Measurements from ENCODE around the gene SPATA20.
A peak's percentile ranks its signal among the peaks of the same experiment; 100 is the strongest.

The SPATA20 gene

DNA sequence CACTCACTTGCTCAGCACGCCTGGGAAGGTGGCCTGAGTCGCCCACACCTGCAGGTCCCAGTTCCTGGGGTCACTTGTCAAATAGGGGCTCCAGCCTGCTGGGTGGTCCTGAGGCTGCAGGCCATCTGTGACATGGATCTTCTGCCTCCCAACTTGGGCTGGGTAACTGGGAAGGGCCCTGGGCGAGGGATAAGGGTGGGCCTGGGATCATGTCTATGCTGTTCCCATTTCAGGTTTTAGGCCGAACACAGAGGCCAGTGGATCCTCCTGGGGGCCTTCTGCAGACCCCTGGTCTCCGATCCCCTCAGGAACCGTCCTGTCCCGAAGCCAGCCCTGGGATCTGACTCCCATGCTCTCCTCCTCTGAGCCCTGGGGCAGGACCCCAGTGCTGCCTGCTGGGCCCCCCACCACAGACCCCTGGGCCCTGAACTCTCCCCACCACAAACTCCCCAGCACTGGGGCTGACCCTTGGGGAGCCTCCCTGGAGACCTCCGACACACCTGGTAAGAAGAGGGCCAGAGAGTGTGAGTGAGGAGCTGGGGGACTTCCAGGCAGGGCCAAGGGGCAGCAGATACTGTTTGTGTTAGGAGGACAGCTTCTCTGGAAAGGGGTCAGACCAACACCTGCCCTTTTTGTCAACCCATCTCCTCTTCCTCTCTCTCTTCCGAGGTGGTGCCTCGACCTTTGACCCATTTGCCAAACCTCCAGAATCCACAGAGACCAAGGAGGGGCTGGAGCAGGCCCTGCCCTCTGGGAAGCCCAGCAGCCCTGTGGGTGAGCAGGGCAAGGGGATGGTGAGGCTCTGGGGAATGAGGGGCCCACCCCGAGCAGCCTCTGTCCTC is 6.2 kb upstream of the SPATA20 start:
- no peak for DNase-seq

DNA sequence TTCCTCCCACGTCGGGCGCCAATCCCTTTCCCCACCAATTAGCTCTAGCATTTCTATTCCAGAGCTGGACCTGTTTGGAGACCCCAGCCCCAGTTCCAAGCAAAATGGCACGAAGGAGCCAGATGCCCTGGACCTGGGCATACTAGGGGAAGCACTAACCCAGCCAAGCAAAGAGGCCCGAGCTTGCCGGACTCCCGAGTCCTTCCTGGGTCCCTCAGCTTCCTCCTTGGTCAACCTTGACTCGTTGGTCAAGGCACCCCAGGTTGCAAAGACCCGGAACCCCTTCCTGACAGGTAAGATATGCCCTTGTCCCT is 5.6 kb upstream of the SPATA20 start:
- DNase-seq = no peak

- DNase-seq = peak; percentile 61
Measured at GRCh38 chr17:50541716-50542688, 5.0 kb upstream of the SPATA20 start.

GRCh38 chr17:50542795-50543774 is 3.9 kb upstream of the SPATA20 start:
- no peak for DNase-seq

DNA sequence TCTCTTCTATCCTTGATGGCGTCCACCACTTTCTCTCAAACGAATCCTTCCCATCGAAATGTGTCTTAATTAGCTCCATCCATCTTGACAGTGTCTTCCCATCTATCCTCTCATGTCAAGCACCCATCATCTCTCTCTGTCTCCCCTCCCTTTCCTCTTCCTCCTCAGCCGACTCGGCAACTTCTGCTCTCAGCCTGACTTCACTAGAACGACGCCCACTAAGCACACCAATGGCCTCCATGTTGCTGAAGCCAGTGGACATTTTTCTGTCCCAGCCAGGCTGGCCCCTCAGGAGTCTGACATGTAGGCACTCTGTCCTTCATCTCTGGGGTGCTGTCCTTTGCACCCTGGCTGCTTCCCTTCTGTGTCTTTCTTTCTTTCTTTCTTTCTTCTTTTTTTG is 2.5 kb upstream of the SPATA20 start:
- no peak for DNase-seq

- no peak for DNase-seq
Measured at GRCh38 chr17:50545311-50545710, 1.7 kb upstream of the SPATA20 start.

DNA sequence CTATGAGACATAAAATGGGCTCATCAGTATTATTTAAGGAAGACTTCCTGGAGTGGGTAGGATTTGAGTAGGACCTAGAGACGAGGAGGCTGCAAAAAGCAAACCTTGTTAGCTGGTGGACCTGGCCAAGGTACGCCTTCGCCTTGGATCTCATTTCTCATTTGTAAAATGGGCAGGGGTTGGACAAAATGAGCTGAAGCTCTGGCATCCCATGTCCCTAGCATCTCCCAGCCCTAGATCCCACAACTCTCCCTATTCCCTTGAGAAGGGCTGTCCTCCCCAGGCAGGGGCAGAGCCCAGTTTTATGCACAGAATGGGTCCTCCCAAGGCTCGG is 306 bp upstream of the SPATA20 start:
- DNase-seq = no peak

- DNase-seq = no peak
Measured at GRCh38 chr17:50547736-50548083, 736 bp downstream of the SPATA20 start.

DNA sequence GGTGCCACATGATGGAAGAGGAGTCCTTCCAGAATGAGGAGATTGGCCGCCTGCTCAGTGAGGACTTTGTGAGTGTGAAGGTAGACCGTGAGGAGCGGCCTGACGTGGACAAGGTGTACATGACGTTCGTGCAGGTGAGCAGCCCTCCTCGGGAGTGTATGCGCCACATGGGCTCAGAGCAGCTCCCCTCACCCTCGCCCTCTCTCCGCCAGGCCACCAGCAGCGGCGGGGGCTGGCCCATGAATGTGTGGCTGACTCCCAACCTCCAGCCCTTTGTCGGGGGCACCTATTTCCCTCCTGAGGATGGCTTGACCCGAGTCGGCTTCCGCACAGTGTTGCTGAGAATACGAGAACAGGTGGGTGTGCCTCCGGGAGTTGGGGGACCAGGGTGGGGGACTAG is 1.9 kb downstream of the SPATA20 start:
- no peak for DNase-seq

DNA sequence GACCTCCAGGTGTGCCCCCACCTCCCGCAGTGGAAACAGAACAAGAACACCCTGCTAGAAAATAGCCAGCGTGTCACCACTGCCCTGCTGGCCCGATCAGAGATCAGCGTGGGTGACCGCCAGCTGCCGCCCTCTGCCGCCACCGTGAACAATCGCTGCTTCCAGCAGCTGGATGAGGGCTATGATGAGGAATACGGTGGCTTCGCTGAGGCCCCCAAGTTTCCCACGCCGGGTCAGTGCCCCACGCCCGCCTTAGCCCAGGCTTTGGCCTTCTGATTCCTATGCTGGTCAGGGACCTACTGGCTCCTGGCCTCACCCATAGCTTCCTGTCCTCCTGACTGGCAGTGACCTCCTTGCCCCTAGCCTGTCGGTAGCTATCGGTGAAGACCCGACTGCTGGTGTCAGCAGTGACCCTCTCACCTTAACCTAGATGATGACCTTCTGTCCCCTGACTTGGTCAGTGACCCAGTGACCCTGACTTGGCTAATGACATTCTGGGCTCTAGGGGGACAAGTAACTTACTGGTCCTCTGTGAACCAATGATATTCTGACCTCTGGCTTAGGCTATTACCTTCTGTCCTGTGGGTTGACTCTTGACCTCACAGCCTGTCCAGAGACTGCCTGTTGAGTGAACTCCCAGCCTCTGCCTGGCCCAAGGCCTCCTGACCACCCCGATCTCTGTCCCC is 2.4 kb downstream of the SPATA20 start:
- no peak for DNase-seq

DNA sequence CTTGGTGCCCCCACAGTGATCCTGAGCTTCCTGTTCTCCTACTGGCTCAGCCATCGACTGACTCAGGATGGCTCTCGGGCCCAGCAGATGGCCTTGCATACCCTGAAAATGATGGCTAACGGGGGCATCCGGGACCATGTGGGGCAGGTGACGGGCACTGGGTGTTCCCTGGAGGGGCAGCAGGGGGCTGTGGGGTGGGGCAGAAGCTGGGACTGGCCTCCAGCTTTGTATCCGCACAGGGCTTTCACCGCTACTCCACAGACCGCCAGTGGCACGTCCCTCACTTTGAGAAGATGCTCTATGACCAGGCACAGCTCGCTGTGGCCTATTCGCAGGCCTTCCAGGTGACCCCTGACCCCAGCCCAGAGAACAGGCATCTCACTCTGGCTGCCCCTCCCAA is 3.0 kb downstream of the SPATA20 start:
- no peak for DNase-seq

- DNase-seq = peak; percentile 47
Measured at GRCh38 chr17:50550661-50551432, 3.9 kb downstream of the SPATA20 start.

GRCh38 chr17:50551433-50551815 is 4.5 kb downstream of the SPATA20 start:
- DNase-seq = no peak

GRCh38 chr17:50551884-50552283 is 4.9 kb downstream of the SPATA20 start:
- DNase-seq = no peak

- DNase-seq = no peak
Measured at GRCh38 chr17:50554201-50554600, 7.2 kb downstream of the SPATA20 start.

DNA sequence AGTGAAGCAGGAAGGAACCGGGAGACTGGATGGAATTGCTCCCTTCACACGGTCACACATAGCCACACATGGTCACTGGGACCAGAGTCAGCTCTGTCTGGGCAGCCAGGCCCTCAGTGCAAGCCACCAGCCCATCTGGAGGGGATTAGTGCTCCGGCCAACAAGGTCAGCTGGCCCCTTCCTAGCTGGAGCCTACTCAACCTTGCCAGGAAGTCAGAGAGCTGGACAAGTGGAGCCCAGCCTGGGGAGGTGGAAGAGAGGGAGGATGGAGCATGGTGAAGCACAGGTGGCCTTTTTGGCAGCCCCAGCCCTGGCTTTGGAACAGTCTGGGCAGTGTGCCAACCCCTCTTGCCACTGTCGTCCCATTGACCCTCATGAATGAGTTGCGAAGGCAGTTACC is 9.8 kb downstream of the SPATA20 start:
- DNase-seq = peak; percentile 84

DNA sequence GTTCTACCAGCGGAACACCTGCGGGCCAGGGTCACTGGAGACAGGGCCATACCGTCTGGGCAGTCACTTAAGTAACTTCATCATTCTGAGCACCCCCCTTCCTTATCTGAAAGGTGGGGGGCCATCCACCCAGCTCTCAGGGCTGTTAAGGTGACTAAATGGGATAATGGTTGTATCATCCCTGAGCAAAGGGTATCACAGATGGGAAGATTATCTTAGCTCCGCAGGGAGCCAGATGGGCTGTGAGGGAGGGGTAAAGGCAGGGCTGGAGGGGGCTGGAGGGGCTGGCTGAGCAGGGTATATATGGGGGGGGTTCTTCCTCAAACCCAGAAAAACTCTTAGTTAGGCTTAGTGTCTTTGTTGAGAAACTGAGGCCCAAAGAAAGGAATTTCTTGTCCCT is 10.7 kb downstream of the SPATA20 start:
- DNase-seq = no peak

DNA sequence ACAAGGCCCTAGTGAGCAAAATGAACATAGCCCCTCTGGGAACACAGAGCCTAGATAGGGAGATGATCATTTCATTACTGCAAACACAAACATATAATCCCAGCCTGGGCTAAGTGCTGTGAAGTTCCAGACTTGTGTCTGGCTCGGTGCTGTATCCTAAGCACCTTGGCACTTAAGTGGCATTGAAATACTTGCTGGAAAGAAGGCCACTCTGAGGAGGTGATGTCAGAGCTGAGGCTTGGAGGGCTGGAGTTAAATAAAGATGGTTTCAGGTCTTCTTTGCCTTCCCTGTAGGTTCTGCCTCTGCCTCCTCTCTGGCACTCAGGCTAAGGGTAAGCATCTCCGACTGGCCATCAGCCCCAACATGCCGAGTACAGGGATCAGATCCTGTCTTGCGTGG is 11.1 kb downstream of the SPATA20 start:
- DNase-seq = peak; percentile 47

GRCh38 chr17:50558581-50558940 is 11.6 kb downstream of the SPATA20 start:
- no peak for DNase-seq

DNA sequence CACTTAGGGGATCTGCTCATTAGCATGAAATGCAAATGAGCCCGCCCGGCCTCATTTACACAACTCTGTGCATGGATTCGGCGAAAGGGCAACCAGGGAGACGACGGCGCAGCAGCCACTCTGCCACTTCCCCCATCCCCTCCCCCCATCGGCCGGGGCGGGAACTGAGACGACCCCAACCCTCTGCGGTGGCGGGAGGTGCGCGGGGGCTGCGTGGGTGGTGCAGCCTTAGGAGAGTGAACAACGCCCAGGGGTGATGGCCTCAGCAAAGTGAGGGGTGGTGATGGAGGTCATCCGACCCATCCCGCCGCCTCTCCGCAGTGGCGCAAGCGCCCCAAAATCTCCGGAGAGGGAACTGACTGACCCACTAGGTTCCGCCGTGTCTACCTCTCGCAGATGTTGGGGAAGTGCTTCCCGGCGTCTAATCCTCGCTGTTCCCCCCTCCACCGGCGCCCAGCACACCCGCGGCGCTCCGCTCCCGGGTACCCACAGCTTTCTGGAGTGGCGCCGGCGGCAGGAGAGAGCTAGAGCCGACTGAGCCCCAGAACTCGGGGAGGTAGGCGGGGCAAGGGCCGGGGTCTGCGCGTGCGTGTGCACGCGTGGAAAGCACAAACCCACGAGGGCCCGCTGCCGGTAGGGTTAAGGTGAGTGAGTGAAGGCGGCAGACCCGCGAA is 12.1 kb downstream of the SPATA20 start:
- DNase-seq = no peak

DNA sequence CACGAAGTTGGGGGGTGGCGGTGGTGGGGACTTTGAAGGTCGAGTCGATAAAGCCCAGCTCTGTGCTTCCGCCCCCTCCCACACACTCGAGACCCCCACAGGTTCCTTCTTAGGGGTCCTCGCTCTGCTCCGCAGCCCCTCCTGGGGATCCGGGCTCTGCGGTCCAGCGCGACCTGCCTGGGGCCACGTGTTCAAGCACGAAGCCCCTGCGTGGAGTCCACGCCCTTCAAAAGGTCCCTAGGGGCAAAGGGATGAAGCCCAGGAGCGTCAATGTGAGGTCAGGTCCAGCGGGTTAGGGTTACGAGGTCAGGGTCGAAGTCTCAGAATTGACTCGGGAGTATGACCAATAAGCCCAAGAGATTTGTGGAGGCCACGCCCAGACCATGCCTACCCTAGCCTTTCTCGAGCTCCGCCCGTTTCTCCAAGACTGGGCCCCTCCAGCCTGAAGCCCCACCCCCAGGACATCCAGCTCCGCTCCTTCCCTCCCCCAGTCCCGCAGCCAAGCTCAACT is 12.8 kb downstream of the SPATA20 start:
- DNase-seq = no peak
